CD4-positive, alpha-beta memory T cell (primary cell): ENCODE measurements around the gene MAP6. TPM values are rescaled to one million over a fixed set of nuclear protein-coding genes. Genes with fewer than 3 reads are reported as not detected.

Experiments used
- CTCF ChIA-PET: fragments of 350-600 bp; sonication (Branson Sonifier 250); formaldehyde crosslinking; loops from one replicate; lab custom pipeline; 2021; ENCODE audit warnings: inconsistent platforms; ENCODE audit not compliant: partially characterized antibody; lab: Charles Lee
- POLR2A ChIA-PET: fragments of 350-600 bp; sonication (Branson Sonifier 250); formaldehyde crosslinking; loops from one replicate; lab custom pipeline; 2021; ENCODE audit not compliant: partially characterized antibody; lab: Charles Lee
- DNase-seq, 5 donors: peaks; one replicate each; pipeline versions ENCODE4 v3.0.0 to v3.0.0-alpha.2; 2020 to 2022; ENCODE audit warnings: mixed read lengths in 1 of 5
- H3K27ac ChIP-seq: one replicate; pipeline ENCODE4 v1.7.0; 2013; ENCODE audit warnings: low read depth, low read length
- H3K27me3 ChIP-seq: 2 replicates; pipeline ENCODE4 v1.7.0; 2013; ENCODE audit warnings: mild to moderate bottlenecking, low read length, moderate library complexity; ENCODE audit not compliant: insufficient read depth
- H3K36me3 ChIP-seq: 2 replicates; pipeline ENCODE4 v1.7.0; 2013; ENCODE audit warnings: mild to moderate bottlenecking, low read length, moderate library complexity; ENCODE audit not compliant: insufficient read depth
- H3K4me1 ChIP-seq: 2 replicates; pipeline ENCODE4 v1.7.0; 2013; ENCODE audit warnings: mild to moderate bottlenecking, low read length, moderate library complexity; ENCODE audit not compliant: insufficient read depth
- H3K4me3 ChIP-seq, 2 donors: one replicate each; pipeline ENCODE4 v1.7.0; 2013; ENCODE audit warnings: low read length in 2 of 2, mild to moderate bottlenecking in 1 of 2
- H3K9me3 ChIP-seq, 2 donors: one replicate each; pipeline ENCODE4 v1.7.0; 2013; ENCODE audit warnings: low read length in 2 of 2, control low read depth in 1 of 2; ENCODE audit not compliant: control insufficient read depth in 1 of 2
- H3K27ac Mint-ChIP-seq, 7 donors: one replicate each; pipeline ENCODE4 v1.8.0; 2020 to 2021; ENCODE audit warnings: mixed read lengths in 7 of 7, mild to moderate bottlenecking in 6 of 7, inconsistent platforms in 3 of 7, moderate library complexity in 3 of 7
- H3K27me3 Mint-ChIP-seq, 2 donors: one replicate each; pipeline ENCODE4 v1.8.0; 2020 to 2021; ENCODE audit warnings: mixed read lengths in 2 of 2
- H3K36me3 Mint-ChIP-seq, 2 donors: one replicate each; pipeline ENCODE4 v1.8.0; 2020 to 2021; ENCODE audit warnings: mixed read lengths in 2 of 2, inconsistent platforms in 1 of 2, mild to moderate bottlenecking in 1 of 2
- H3K4me1 Mint-ChIP-seq, 4 donors: one replicate each; pipeline ENCODE4 v1.8.0; 2020 to 2021; ENCODE audit warnings: mixed read lengths in 4 of 4, mild to moderate bottlenecking in 1 of 4
- H3K4me3 Mint-ChIP-seq, 8 donors: one replicate each; pipeline ENCODE4 v1.8.0; 2020 to 2021; ENCODE audit warnings: mixed read lengths in 8 of 8, mild to moderate bottlenecking in 7 of 8, moderate library complexity in 6 of 8, inconsistent platforms in 3 of 8
- H3K9me3 Mint-ChIP-seq, 8 donors: one replicate each; pipeline ENCODE4 v1.8.0; 2020 to 2021; ENCODE audit warnings: mixed read lengths in 8 of 8, mild to moderate bottlenecking in 5 of 8, inconsistent platforms in 3 of 8, moderate library complexity in 1 of 8
- intact Hi-C: fragments of 100-400 bp; cut with micrococcal nuclease; formaldehyde crosslinking; loops from one replicate; pipeline ENCODE4 v1.15.1; 2023
- polyA plus RNA-seq, 2 donors: library from polyadenylated mRNA; unstranded; fragments of 300-500 nt; fragmentation: Illumina TruSeq; gene quantifications; one replicate each; pipeline ENCODE4 v1.2.3, GENCODE V29; 2021
- total RNA-seq, 2 experiments: library from RNA; stranded (reverse); gene quantifications; one replicate each; pipeline ENCODE4 v1.2.3, GENCODE V29; 2021

MAP6 gene
- total and polyA plus RNA-seq, 4 experiments from 2014 or later, result not detected

- CTCF ChIA-PET, result interaction anchor here (0.9 to 1.7 kb wide), 5 partner anchors 9 to 18 kb away, joined by 3 to 4 read pairs (median 4); no protein-coding TSS in a partner anchor
- H3K4me3 Mint-ChIP-seq, result peak overlapping the region; percentile 38 to 99 (median 94)
Observed at GRCh38 chr11:75560644-75561043, 108.2 kb downstream of the MAP6 start.

GRCh38 chr11:75558939-75559843, 109.6 kb downstream of the MAP6 start:
- H3K27ac ChIP-seq, result no peak overlapping the region
- peaks cover 20% of the 10 kb centered on the region for H3K4me1 ChIP-seq
- no peak for DNase-seq
- Mint-ChIP-seq H3K4me3 (no peak overlapping the region), H3K27me3 (no peaks in the 10 kb centered on the region), H3K36me3 (peaks cover 0 to 12% of the 10 kb centered on the region in 2 donors), H3K9me3 (no peaks in the 10 kb centered on the region), H3K27ac (peak overlapping the region in 3 of 7 donors; percentile 25 to 72 (median 63)), H3K4me1 (peaks cover 10 to 33% (median 23%) of the 10 kb centered on the region in 4 donors)
- H3K4me3 ChIP-seq, result no peak overlapping the region
- ChIA-PET POLR2A (no interaction called here), CTCF (interaction anchor here (0.9 to 1.4 kb wide), 3 partner anchors 11 to 18 kb away, joined by 3 to 4 read pairs (median 3); no protein-coding TSS in a partner anchor)
- H3K27me3 ChIP-seq, result no peaks in the 10 kb centered on the region
- H3K9me3 ChIP-seq, result no peaks in the 10 kb centered on the region
- intact Hi-C loops, result no loop called here
- H3K36me3 ChIP-seq, result no peaks in the 10 kb centered on the region

More at GRCh38 chr11:75560644-75561043, 108.2 kb downstream of the MAP6 start:
- Histone ChIP-seq H3K36me3 (no peaks in the 10 kb centered on the region), H3K4me3 (no peak overlapping the region), H3K9me3 (no peaks in the 10 kb centered on the region), H3K27me3 (no peaks in the 10 kb centered on the region), H3K4me1 (peaks cover 20% of the 10 kb centered on the region), H3K27ac (no peak overlapping the region)
- H3K4me1 Mint-ChIP-seq, result peaks cover 10 to 44% (median 29%) of the 10 kb centered on the region in 4 donors
- POLR2A ChIA-PET, result interaction anchor here (3.0 kb wide), 1 partner anchor 284 kb away, joined by 15 read pairs; no protein-coding TSS in a partner anchor
- no peak for DNase-seq
- peaks cover 0 to 12% of the 10 kb centered on the region in 2 donors for H3K36me3 Mint-ChIP-seq
- H3K9me3 Mint-ChIP-seq, result no peaks in the 10 kb centered on the region
- H3K27ac Mint-ChIP-seq, result peak overlapping the region in 2 of 7 donors; percentile 42 to 91
- intact Hi-C loops, result no loop called here
- no peaks in the 10 kb centered on the region for H3K27me3 Mint-ChIP-seq

GRCh38 chr11:75557666-75558494, 111.0 kb downstream of the MAP6 start:
- Mint-ChIP-seq H3K36me3 (peaks cover 0 to 12% of the 10 kb centered on the region in 2 donors), H3K27ac (no peak overlapping the region), H3K4me1 (peaks cover 5 to 20% (median 12%) of the 10 kb centered on the region in 4 donors), H3K9me3 (no peaks in the 10 kb centered on the region), H3K27me3 (no peaks in the 10 kb centered on the region), H3K4me3 (no peak overlapping the region)
- peaks cover 11% of the 10 kb centered on the region for H3K4me1 ChIP-seq
- H3K27me3 ChIP-seq, result no peaks in the 10 kb centered on the region
- intact Hi-C loops, result no loop called here
- H3K9me3 ChIP-seq, result no peaks in the 10 kb centered on the region
- ChIA-PET CTCF (no interaction called here), POLR2A (no interaction called here)
- DNase-seq, result no peak
- no peak overlapping the region for H3K4me3 ChIP-seq
- H3K27ac ChIP-seq, result no peak overlapping the region
- no peaks in the 10 kb centered on the region for H3K36me3 ChIP-seq

- H3K36me3 ChIP-seq, result no peaks in the 10 kb centered on the region
- H3K27ac Mint-ChIP-seq, result no peak overlapping the region
- POLR2A ChIA-PET, result no interaction called here
- no peaks in the 10 kb centered on the region for H3K9me3 Mint-ChIP-seq
- peaks cover 3% of the 10 kb centered on the region for H3K4me1 ChIP-seq
- no peak overlapping the region for H3K4me3 Mint-ChIP-seq
- H3K27me3 ChIP-seq, result no peaks in the 10 kb centered on the region
- DNase-seq, result no peak
- peaks cover 0 to 1% of the 10 kb centered on the region in 2 donors for H3K36me3 Mint-ChIP-seq
- intact Hi-C loops, result no loop called here
- no peak overlapping the region for H3K4me3 ChIP-seq
- no peak overlapping the region for H3K27ac ChIP-seq
- H3K9me3 ChIP-seq, result no peaks in the 10 kb centered on the region
- CTCF ChIA-PET, result no interaction called here
- no peaks in the 10 kb centered on the region for H3K27me3 Mint-ChIP-seq
- H3K4me1 Mint-ChIP-seq, result peaks cover 2 to 5% (median 4%) of the 10 kb centered on the region in 4 donors
Observed at GRCh38 chr11:75556275-75556674, 112.6 kb downstream of the MAP6 start.

- Histone ChIP-seq H3K27ac (no peak overlapping the region), H3K4me3 (no peak overlapping the region), H3K4me1 (no peaks in the 10 kb centered on the region), H3K36me3 (no peaks in the 10 kb centered on the region), H3K9me3 (no peaks in the 10 kb centered on the region), H3K27me3 (no peaks in the 10 kb centered on the region)
- no peak for DNase-seq
- Mint-ChIP-seq H3K4me1 (no peaks in the 10 kb centered on the region), H3K36me3 (no peaks in the 10 kb centered on the region), H3K27me3 (no peaks in the 10 kb centered on the region), H3K4me3 (no peak overlapping the region), H3K9me3 (no peaks in the 10 kb centered on the region), H3K27ac (no peak overlapping the region)
- ChIA-PET POLR2A (no interaction called here), CTCF (interaction anchor here (1.2 kb wide), 1 partner anchor 24 kb away, joined by 3 read pairs; no protein-coding TSS in a partner anchor)
- intact Hi-C loops, result no loop called here
Observed at GRCh38 chr11:75555079-75555811, 113.6 kb downstream of the MAP6 start.

GRCh38 chr11:75554258-75555022, 114.4 kb downstream of the MAP6 start:
- no peak overlapping the region for H3K27ac Mint-ChIP-seq
- POLR2A ChIA-PET, result interaction anchor here (1.4 kb wide), 1 partner anchor 8 kb away, joined by 9 read pairs; the partner anchor contains the start of gene SERPINH1

More at GRCh38 chr11:75554258-75555022, 114.4 kb downstream of the MAP6 start:
- H3K9me3 ChIP-seq, result no peaks in the 10 kb centered on the region
- CTCF ChIA-PET, result interaction anchor here (1.2 kb wide), 1 partner anchor 23 kb away, joined by 3 read pairs; no protein-coding TSS in a partner anchor
- H3K4me1 Mint-ChIP-seq, result no peaks in the 10 kb centered on the region
- intact Hi-C loops, result no loop called here
- no peaks in the 10 kb centered on the region for H3K36me3 ChIP-seq
- H3K4me3 ChIP-seq, result no peak overlapping the region
- no peaks in the 10 kb centered on the region for H3K27me3 Mint-ChIP-seq
- no peak overlapping the region for H3K27ac ChIP-seq
- no peaks in the 10 kb centered on the region for H3K36me3 Mint-ChIP-seq
- no peaks in the 10 kb centered on the region for H3K4me1 ChIP-seq
- no peak overlapping the region for H3K4me3 Mint-ChIP-seq
- no peaks in the 10 kb centered on the region for H3K27me3 ChIP-seq
- DNase-seq, result no peak
- H3K9me3 Mint-ChIP-seq, result no peaks in the 10 kb centered on the region
